GM18861 (cell line): ENCODE results near the gene ZNF268.
"Not testable (repeated sequence)": the region's sequence is repeated elsewhere in the genome, so short reads cannot be mapped to it uniquely, and the experiment has no call there.

Source experiments
- ATAC-seq: cut with Tn5 transposase; IDR thresholded peaks from one replicate; pipeline ENCODE4 v1.9.1; 2021; ENCODE audit not compliant: unreplicated experiment

Gene ZNF268

GRCh38 chr12:133226690-133227089 lies 45.4 kb downstream of the ZNF268 start:
- no peak for ATAC-seq

GRCh38 chr12:133227281-133227852 lies 46.1 kb downstream of the ZNF268 start:
- no peak for ATAC-seq

- ATAC-seq, result no peak
Measured at GRCh38 chr12:133231001-133231400, 49.7 kb downstream of the ZNF268 start.

GRCh38 chr12:133233006-133233405 lies 51.7 kb downstream of the ZNF268 start:
- ATAC-seq, result no peak

- ATAC-seq, result no peak
Measured at GRCh38 chr12:133233993-133234564, 52.8 kb downstream of the ZNF268 start.

GRCh38 chr12:133234971-133235370 lies 53.7 kb downstream of the ZNF268 start:
- ATAC-seq, result no peak

GRCh38 chr12:133235401-133236112 lies 54.3 kb downstream of the ZNF268 start, which contains the start of gene ANHX:
Gene ANHX (minus strand): TSS chr12:133235877. CDS start chr12:133234356, 1,521 bp downstream.
- no peak for ATAC-seq

GRCh38 chr12:133236144-133236543 lies 54.8 kb downstream of the ZNF268 start:
- ATAC-seq, result no peak

GRCh38 chr12:133236556-133236955 lies 55.3 kb downstream of the ZNF268 start:
- ATAC-seq, result no peak

GRCh38 chr12:133251732-133252131 lies 70.4 kb downstream of the ZNF268 start:
- no peak for ATAC-seq

- ATAC-seq, result not testable (repeated sequence)
Measured at GRCh38 chr12:133255833-133256232, 74.5 kb downstream of the ZNF268 start.

GRCh38 chr12:133256321-133256720 lies 75.0 kb downstream of the ZNF268 start:
- ATAC-seq, result no peak

GRCh38 chr12:133264173-133264572 lies 82.9 kb downstream of the ZNF268 start:
- no peak for ATAC-seq
